Hematopoietic multipotent progenitor cell treated with erythropoietin and hydrocortisone succinate and interleukin-3 and kit ligand, for 17 days (in vitro differentiated cells): ENCODE measurements around the gene RNF222.
A peak's percentile ranks its signal among the peaks of the same experiment; 100 is the strongest.
"Not testable (repeated sequence)": the region's sequence is repeated elsewhere in the genome, so short reads cannot be mapped to it uniquely, and the experiment has no call there.

Source experiments
- DNase-seq: peaks from one replicate; pipeline ENCODE4 v3.0.0-alpha.2; 2015; ENCODE audit warnings: low spot score

RNF222 gene

GRCh38 chr17:8410883-8411238 is 13.2 kb upstream of the RNF222 start:
- DNase-seq: no peak

GRCh38 chr17:8409966-8410882 is 12.6 kb upstream of the RNF222 start:
- peak; percentile 93 for DNase-seq

- DNase-seq: no peak
These were observed 10.7 kb upstream of the RNF222 start for GRCh38 chr17:8408371-8408770.

GRCh38 chr17:8406174-8406573 is 8.5 kb upstream of the RNF222 start:
- no peak for DNase-seq

- no peak for DNase-seq
These were observed 7.9 kb upstream of the RNF222 start for GRCh38 chr17:8405499-8406016.

- DNase-seq: no peak
These were observed 5.4 kb upstream of the RNF222 start for GRCh38 chr17:8402921-8403536.

- DNase-seq: no peak
These were observed 3.5 kb upstream of the RNF222 start for GRCh38 chr17:8401107-8401506.

GRCh38 chr17:8398980-8399379 is 1.4 kb upstream of the RNF222 start:
- no peak for DNase-seq

- not testable (repeated sequence) for DNase-seq
These were observed 3.1 kb downstream of the RNF222 start for GRCh38 chr17:8394497-8394896.

- no peak for DNase-seq
These were observed 4.0 kb downstream of the RNF222 start for GRCh38 chr17:8393470-8394231.

GRCh38 chr17:8392674-8393469 is 4.8 kb downstream of the RNF222 start:
- no peak for DNase-seq

GRCh38 chr17:8392274-8392673 is 5.4 kb downstream of the RNF222 start:
- no peak for DNase-seq

- no peak for DNase-seq
These were observed 5.9 kb downstream of the RNF222 start for GRCh38 chr17:8391711-8392110.

GRCh38 chr17:8387914-8388651 is 9.5 kb downstream of the RNF222 start:
- no peak for DNase-seq

- no peak for DNase-seq
These were observed 10.8 kb downstream of the RNF222 start for GRCh38 chr17:8386841-8387240.

- no peak for DNase-seq
These were observed 12.7 kb downstream of the RNF222 start for GRCh38 chr17:8384801-8385378.

- DNase-seq: peak; percentile 100
These were observed 14.3 kb downstream of the RNF222 start, which contains the start of gene RPL26 for GRCh38 chr17:8383143-8383822. TSS of gene RPL26 (minus strand) at chr17:8383193. CDS start at chr17:8382310, 883 bp downstream.

GRCh38 chr17:8382880-8383142 is 14.8 kb downstream of the RNF222 start:
- DNase-seq: no peak

- peak; percentile 35 for DNase-seq
These were observed 15.4 kb downstream of the RNF222 start for GRCh38 chr17:8382052-8382879.
